K562 (cell line): ENCODE results near the gene PRDM11. TPM values are rescaled to one million over a fixed set of nuclear protein-coding genes. Genes with fewer than 3 reads are reported as not detected.

Source experiments
- ARID4B ChIP-seq: sonication (generic); formaldehyde crosslinking; IDR thresholded peaks from 2 replicates; pipeline ENCODE4 v1.8.0; 2022; ENCODE audit warnings: mild to moderate bottlenecking, missing genetic modification reagents
- E2F4 ChIP-seq: sonication (generic); formaldehyde crosslinking; IDR thresholded peaks from 2 replicates; pipeline ENCODE4 v1.8.0; 2022; ENCODE audit warnings: mild to moderate bottlenecking, low read depth, missing genetic modification reagents
- ELF4 ChIP-seq: fragments of 450-650 bp; formaldehyde crosslinking; IDR thresholded peaks from 2 replicates; pipeline ENCODE4 v1.4.0; 2022; ENCODE audit warnings: missing genetic modification characterization
- KDM1A ChIP-seq, 2 experiments: fragments of 450-650 bp; IDR thresholded peaks; 2 replicates each; pipeline ENCODE4 v1.6.1; 2016; ENCODE audit warnings: mild to moderate bottlenecking in 2 of 2
- SMARCE1 ChIP-seq: fragments of 450-650 bp; IDR thresholded peaks from 2 replicates; pipeline ENCODE4 v1.7.1; 2016; ENCODE audit warnings: mild to moderate bottlenecking
- XRCC4 ChIP-seq: IDR thresholded peaks from one replicate; pipeline ENCODE4 v1.6.1; 2011; ENCODE audit not compliant: insufficient read depth, insufficient read length; ENCODE audit errors: extremely low read depth
- ZNF121 ChIP-seq: sonication (generic); formaldehyde crosslinking; conservative IDR thresholded peaks from 2 replicates; pipeline ENCODE4 v1.8.0; 2022; ENCODE audit warnings: missing genetic modification reagents
- ZNF197 ChIP-seq: fragments of 200-800 bp; sonication (Bioruptor generic); IDR thresholded peaks from 2 replicates; pipeline ENCODE4 v1.6.1; 2016; ENCODE audit warnings: low read depth, missing genetic modification characterization, missing compliant biosample characterization
- polyA plus RNA-seq, 8 experiments: library from polyadenylated mRNA; depleted of rRNA in 4 of 8; stranded (reverse) in 5 of 8; unstranded in 3 of 8; fragments of >200 nt; fragmentation: Nextera tagmentation in 2 of 8; fragmentation: Illumina TruSeq in 1 of 8; extraction: Ambion mirVana in 2 of 8; extraction: Trizol in 1 of 8; gene quantifications; 2 replicates each; pipeline versions ENCODE4 v1.2.1 to v1.2.3, GENCODE V29; 2011 to 2014; ENCODE audit warnings: inconsistent platforms in 1 of 8, missing spikeins in 1 of 8
- total RNA-seq, 7 experiments: library from RNA; depleted of rRNA in 6 of 7; stranded (reverse); fragments of >200 nt in 6 of 7; fragmentation: Illumina TruSeq in 2 of 7; extraction: Trizol in 2 of 7; gene quantifications; 2 replicates each; pipeline versions ENCODE4 v1.2.1 to v1.2.3, GENCODE V29; 2011 to 2021; ENCODE audit warnings: low replicate concordance in 1 of 7

The PRDM11 gene
- total and polyA plus RNA-seq, 9 of the 15 experiments (the other 6 are each of a cell fraction or from before 2014, with no cell fraction given): 0.01 to 1.1 (median 0.29) TPM

- TF ChIP-seq ARID4B (CRISPR knock-in tag): no peak
- no peak for TF ChIP-seq ELF4 (CRISPR knock-in tag)
- no peak for TF ChIP-seq ZNF197 (CRISPR knock-in tag)
- TF ChIP-seq XRCC4: no peak
- TF ChIP-seq KDM1A (IDR thresholded peaks at IDR 0.05): no peak
- no peak for TF ChIP-seq SMARCE1
- TF ChIP-seq ZNF121 (CRISPR knock-in tag): no peak
- TF ChIP-seq E2F4: no peak
Observed at GRCh38 chr11:45267652-45268299, 121.3 kb downstream of the PRDM11 start (continued).
